Activated T-helper 2 cell treated with anti-CD3 and anti-CD28 coated beads, Interferon-gamma antibody, Interleukin-2, Interleukin-4, amounts not matched to agents 10 μg/mL and 5 μg/mL and 100 μg/mL, durations not matched to agents 14 hours and 24 hours and 36 hours (primary cell): ENCODE data around the gene GARNL3. TPM values are rescaled to one million over a fixed set of nuclear protein-coding genes. Genes with fewer than 3 reads are reported as not detected.

Experiments
- DNase-seq: peaks from one replicate; pipeline ENCODE4 v3.0.0; 2021; ENCODE audit warnings: low spot score
- H3K27ac Mint-ChIP-seq: one replicate; pipeline ENCODE4 v1.8.0; 2021; ENCODE audit warnings: mixed read lengths
- H3K27me3 Mint-ChIP-seq: one replicate; pipeline ENCODE4 v1.8.0; 2021; ENCODE audit warnings: low read depth, mixed read lengths
- H3K36me3 Mint-ChIP-seq: one replicate; pipeline ENCODE4 v1.8.0; 2021; ENCODE audit warnings: low read depth, mixed read lengths
- H3K4me1 Mint-ChIP-seq: one replicate; pipeline ENCODE4 v1.8.0; 2021; ENCODE audit warnings: low read depth, mixed read lengths
- H3K4me3 Mint-ChIP-seq: one replicate; pipeline ENCODE4 v1.8.0; 2021; ENCODE audit warnings: low read depth, mild to moderate bottlenecking, moderate library complexity, mixed read lengths
- H3K9me3 Mint-ChIP-seq: one replicate; pipeline ENCODE4 v1.8.0; 2021; ENCODE audit warnings: mixed read lengths
- intact Hi-C: fragments of 100-400 bp; cut with micrococcal nuclease; formaldehyde crosslinking; loops from one replicate; pipeline ENCODE4 v1.15.1; 2023
- total RNA-seq: library from RNA; stranded (reverse); gene quantifications from 2 replicates; pipeline ENCODE4 v1.2.3, GENCODE V29; 2022

Gene GARNL3
- total RNA-seq, 1 donor from 2014 or later = 1.9 TPM

DNA sequence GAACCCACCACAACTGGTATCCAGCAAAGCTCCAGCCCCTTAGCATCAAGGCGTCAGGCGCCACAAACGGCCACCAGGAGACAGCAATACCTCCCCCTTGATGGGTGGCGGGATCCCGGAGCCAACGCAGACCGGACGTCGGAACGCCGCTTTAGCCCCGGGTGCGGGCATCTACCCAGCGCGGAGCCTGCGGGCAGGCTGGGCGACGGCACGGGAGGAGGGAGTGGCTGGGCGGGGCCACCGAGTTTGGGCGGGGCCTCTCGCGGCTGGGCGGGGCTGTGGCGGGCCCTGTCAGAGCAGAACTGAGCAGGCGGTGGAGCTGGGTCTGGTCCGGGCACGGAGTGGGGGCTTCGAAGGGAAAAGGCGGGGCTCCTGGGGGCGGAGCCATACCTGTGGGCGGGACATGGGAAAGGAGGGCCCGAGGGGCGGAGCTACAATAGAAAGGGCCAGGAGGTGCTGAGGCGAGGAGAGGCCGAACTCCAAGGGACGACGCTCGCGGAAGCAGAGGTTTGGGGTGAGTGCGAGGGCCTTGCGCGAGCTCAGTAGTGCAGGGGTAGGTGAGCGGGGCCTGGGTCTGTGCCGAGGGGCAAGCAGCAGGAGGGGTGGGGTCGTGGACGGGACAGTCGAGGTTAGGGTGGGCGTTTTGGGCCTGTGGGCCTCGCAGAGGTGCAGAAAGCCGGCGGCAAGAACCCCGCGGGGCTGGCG is 40.2 kb upstream of the GARNL3 start:
- H3K27me3 Mint-ChIP-seq = peaks cover 48% of the 10 kb centered on the region
- DNase-seq = peak; percentile 83
- intact Hi-C loops = loop anchor here (1.0 kb wide), 1 partner anchor 21 kb away; no protein-coding TSS in a partner anchor
- peaks cover 19% of the 10 kb centered on the region for H3K4me1 Mint-ChIP-seq
- H3K36me3 Mint-ChIP-seq = no peaks in the 10 kb centered on the region
- H3K27ac Mint-ChIP-seq = peak overlapping the region; percentile 56
- H3K9me3 Mint-ChIP-seq = no peaks in the 10 kb centered on the region
- H3K4me3 Mint-ChIP-seq = peak overlapping the region; percentile 74

DNA sequence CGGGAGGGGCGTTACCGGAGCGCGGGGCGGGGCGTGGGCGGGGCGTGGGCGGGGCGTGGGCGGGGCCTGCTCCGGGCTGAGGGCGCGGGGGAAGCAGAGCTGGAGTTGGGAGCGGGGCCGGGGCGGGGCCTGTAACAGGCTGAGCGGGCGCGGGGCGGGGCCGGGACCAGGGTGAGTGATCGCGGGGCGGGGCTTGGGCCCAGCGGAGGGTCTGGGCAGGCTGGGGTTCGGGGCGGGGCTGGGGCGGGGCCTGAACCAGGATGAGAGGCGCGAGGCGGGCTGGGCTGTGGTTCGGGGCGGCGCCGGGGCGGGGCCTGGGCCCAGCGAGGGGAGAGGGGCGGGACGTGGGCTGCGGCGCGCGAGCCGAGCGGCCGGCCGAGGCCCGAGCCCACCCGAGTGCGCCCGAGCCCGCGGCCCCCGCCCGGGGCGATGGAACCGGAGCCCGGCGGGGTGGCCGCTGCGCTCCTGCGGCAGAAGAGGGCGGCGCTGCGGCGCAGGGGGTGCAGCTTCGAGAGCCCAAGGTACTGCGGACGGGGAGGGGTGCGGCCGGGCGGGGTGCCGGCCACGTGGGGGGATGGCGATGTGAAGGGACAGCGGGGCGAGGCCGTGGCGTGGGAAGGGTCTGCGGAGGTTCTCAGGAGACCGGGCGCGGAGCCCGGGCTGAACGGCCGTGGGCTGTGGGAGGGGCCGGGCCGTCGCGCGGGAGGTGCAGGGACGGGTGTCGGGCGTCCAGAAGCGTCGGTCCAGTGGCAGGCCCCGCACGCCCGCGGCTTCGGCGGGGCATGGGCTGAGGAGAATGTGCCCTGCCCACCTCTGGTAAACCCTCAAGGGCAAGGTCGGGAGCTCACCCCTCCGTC is 39.5 kb upstream of the GARNL3 start:
- Mint-ChIP-seq H3K27me3 (peaks cover 48% of the 10 kb centered on the region), H3K4me3 (peak overlapping the region; percentile 74), H3K27ac (no peak overlapping the region), H3K36me3 (no peaks in the 10 kb centered on the region), H3K9me3 (no peaks in the 10 kb centered on the region), H3K4me1 (peaks cover 19% of the 10 kb centered on the region)
- peak; percentile 86 for DNase-seq
- intact Hi-C loops = loop anchor here (1.0 kb wide), 1 partner anchor 20 kb away; no protein-coding TSS in a partner anchor

- intact Hi-C loops = no loop called here
- H3K27ac Mint-ChIP-seq = no peak overlapping the region
- peaks cover 19% of the 10 kb centered on the region for H3K4me1 Mint-ChIP-seq
- H3K36me3 Mint-ChIP-seq = no peaks in the 10 kb centered on the region
- peaks cover 49% of the 10 kb centered on the region for H3K27me3 Mint-ChIP-seq
- peak overlapping the region; percentile 76 for H3K4me3 Mint-ChIP-seq
- DNase-seq = no peak
- no peaks in the 10 kb centered on the region for H3K9me3 Mint-ChIP-seq
Observed at GRCh38 chr9:127225801-127226625, 38.6 kb upstream of the GARNL3 start.

GRCh38 chr9:127229691-127230417 is 34.7 kb upstream of the GARNL3 start:
- Mint-ChIP-seq H3K9me3 (no peaks in the 10 kb centered on the region), H3K27me3 (peaks cover 31% of the 10 kb centered on the region), H3K4me3 (no peak overlapping the region), H3K27ac (no peak overlapping the region), H3K36me3 (no peaks in the 10 kb centered on the region), H3K4me1 (peaks cover 7% of the 10 kb centered on the region)
- no peak for DNase-seq
- intact Hi-C loops = no loop called here

GRCh38 chr9:127231666-127232065 is 32.9 kb upstream of the GARNL3 start:
- Mint-ChIP-seq H3K27me3 (peaks cover 33% of the 10 kb centered on the region), H3K4me3 (no peak overlapping the region), H3K9me3 (no peaks in the 10 kb centered on the region), H3K27ac (no peak overlapping the region), H3K36me3 (no peaks in the 10 kb centered on the region), H3K4me1 (no peaks in the 10 kb centered on the region)
- no peak for DNase-seq
- intact Hi-C loops = no loop called here

GRCh38 chr9:127232833-127233549 is 31.6 kb upstream of the GARNL3 start:
- Mint-ChIP-seq H3K27me3 (peaks cover 31% of the 10 kb centered on the region), H3K9me3 (no peaks in the 10 kb centered on the region), H3K27ac (no peak overlapping the region), H3K36me3 (no peaks in the 10 kb centered on the region), H3K4me3 (no peak overlapping the region), H3K4me1 (no peaks in the 10 kb centered on the region)
- intact Hi-C loops = no loop called here
- DNase-seq = no peak

- Mint-ChIP-seq H3K27ac (no peak overlapping the region), H3K36me3 (no peaks in the 10 kb centered on the region), H3K27me3 (peaks cover 30% of the 10 kb centered on the region), H3K9me3 (no peaks in the 10 kb centered on the region), H3K4me1 (no peaks in the 10 kb centered on the region), H3K4me3 (no peak overlapping the region)
- intact Hi-C loops = no loop called here
- DNase-seq = no peak
Observed at GRCh38 chr9:127233550-127233949, 31.0 kb upstream of the GARNL3 start.

GRCh38 chr9:127233989-127234388 is 30.6 kb upstream of the GARNL3 start:
- no peak for DNase-seq
- H3K4me3 Mint-ChIP-seq = no peak overlapping the region
- H3K27ac Mint-ChIP-seq = no peak overlapping the region
- no peaks in the 10 kb centered on the region for H3K9me3 Mint-ChIP-seq
- intact Hi-C loops = no loop called here
- H3K36me3 Mint-ChIP-seq = no peaks in the 10 kb centered on the region
- H3K4me1 Mint-ChIP-seq = no peaks in the 10 kb centered on the region
- peaks cover 28% of the 10 kb centered on the region for H3K27me3 Mint-ChIP-seq

DNA sequence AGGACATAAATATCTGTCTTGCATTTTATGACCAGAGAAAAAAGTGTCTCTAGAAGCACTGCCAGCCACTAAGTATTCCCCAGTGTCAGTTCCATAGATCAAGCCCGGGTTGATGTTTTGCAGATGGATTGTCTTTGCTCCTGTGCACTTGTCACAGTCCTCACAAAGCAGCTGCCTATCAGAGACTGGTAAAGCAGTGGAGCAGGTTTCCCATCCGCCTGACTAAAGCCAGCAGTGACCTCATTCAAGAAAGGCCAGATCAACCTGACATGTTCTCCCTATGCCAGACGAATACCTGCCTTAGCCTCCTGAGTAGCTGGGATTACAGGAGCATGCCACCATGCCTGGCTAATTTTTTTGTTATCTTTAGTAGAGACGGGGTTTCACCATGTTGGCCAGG is 26.8 kb upstream of the GARNL3 start:
- H3K9me3 Mint-ChIP-seq = no peaks in the 10 kb centered on the region
- H3K27ac Mint-ChIP-seq = no peak overlapping the region
- no peaks in the 10 kb centered on the region for H3K36me3 Mint-ChIP-seq
- intact Hi-C loops = no loop called here
- H3K27me3 Mint-ChIP-seq = peaks cover 22% of the 10 kb centered on the region
- H3K4me3 Mint-ChIP-seq = no peak overlapping the region
- H3K4me1 Mint-ChIP-seq = no peaks in the 10 kb centered on the region
- no peak for DNase-seq

- H3K4me3 Mint-ChIP-seq = no peak overlapping the region
Observed at GRCh38 chr9:127241354-127241753, 23.2 kb upstream of the GARNL3 start.

GRCh38 chr9:127244609-127245601 is 19.7 kb upstream of the GARNL3 start:
- H3K27ac Mint-ChIP-seq = peak overlapping the region; percentile 25
- DNase-seq = peak; percentile 92
- peaks cover 5% of the 10 kb centered on the region for H3K4me1 Mint-ChIP-seq
- intact Hi-C loops = loop anchor here (1.0 kb wide), 1 partner anchor 21 kb away; no protein-coding TSS in a partner anchor
- H3K9me3 Mint-ChIP-seq = no peaks in the 10 kb centered on the region
- no peaks in the 10 kb centered on the region for H3K36me3 Mint-ChIP-seq
- peaks cover 7% of the 10 kb centered on the region for H3K27me3 Mint-ChIP-seq
- H3K4me3 Mint-ChIP-seq = peak overlapping the region; percentile 79

More at GRCh38 chr9:127241354-127241753, 23.2 kb upstream of the GARNL3 start:
- H3K4me1 Mint-ChIP-seq = peaks cover 5% of the 10 kb centered on the region
- peaks cover 12% of the 10 kb centered on the region for H3K27me3 Mint-ChIP-seq
- H3K9me3 Mint-ChIP-seq = no peaks in the 10 kb centered on the region
- H3K36me3 Mint-ChIP-seq = no peaks in the 10 kb centered on the region
- no peak for DNase-seq
- H3K27ac Mint-ChIP-seq = no peak overlapping the region
- intact Hi-C loops = no loop called here
